Gastrocnemius medialis (tissue), 4 donors: ENCODE results near the gene PLEKHA3. TPM values are rescaled to one million over a fixed set of nuclear protein-coding genes. Genes with fewer than 3 reads are reported as not detected.

Source experiments
- ATAC-seq, 2 donors: fragments of 150-250 bp; one replicate each; pipeline ENCODE4 v1.9.1; 2016
- DNase-seq, 2 donors: peaks; one replicate each; pipeline ENCODE4 v3.0.0-alpha.2; 2019
- H3K27ac ChIP-seq, 4 donors: fragments of 200-600 bp; sonication (generic); 1 replicate in 1 of 4; 2 replicates in 3 of 4; pipeline ENCODE4 v1.5.1; 2016 to 2018; ENCODE audit warnings: mild to moderate bottlenecking in 2 of 4, moderate library complexity in 1 of 4
- H3K27me3 ChIP-seq, 3 donors: fragments of 200-600 bp; sonication (generic) in 2 of 3; 1 replicate in 1 of 3; 2 replicates in 2 of 3; pipeline versions ENCODE4 v1.5.1 to v1.6.0; 2016 to 2019; ENCODE audit warnings: mild to moderate bottlenecking in 1 of 3, moderate library complexity in 1 of 3
- H3K36me3 ChIP-seq, 2 donors: fragments of 200-600 bp; sonication (generic) in 1 of 2; one replicate each; pipeline ENCODE4 v1.5.1; 2017 to 2018
- H3K4me1 ChIP-seq, 2 donors: fragments of 200-600 bp; sonication (generic) in 1 of 2; one replicate each; pipeline ENCODE4 v1.5.1; 2016 to 2017; ENCODE audit warnings: mild to moderate bottlenecking in 2 of 2
- H3K4me3 ChIP-seq, 4 donors: fragments of 200-600 bp; sonication (generic) in 3 of 4; 1 replicate in 1 of 4; 2 replicates in 3 of 4; pipeline ENCODE4 v1.5.1; 2016 to 2019; ENCODE audit warnings: mild to moderate bottlenecking in 2 of 4
- H3K9me3 ChIP-seq, 3 donors: fragments of 200-600 bp; sonication (generic) in 2 of 3; 1 replicate in 1 of 3; 2 replicates in 2 of 3; pipeline ENCODE4 v1.5.1; 2016 to 2019
- POLR2A ChIP-seq, 2 donors: fragments of 450-650 bp; IDR thresholded peaks; one replicate each; pipeline ENCODE4 v1.6.1; 2017; ENCODE audit warnings: antibody characterized with exemption in 2 of 2, mild to moderate bottlenecking in 2 of 2, moderate library complexity in 2 of 2
- in situ Hi-C, 4 donors: fragments of 200-750 bp; cut with MboI; loops; one replicate each; pipeline versions ENCODE4 v1.15.0 to v1.8.0; 2017; ENCODE audit warnings: low sequenced_read_pairs in 4 of 4
- intact Hi-C: fragments of 100-400 bp; cut with DNase I; formaldehyde crosslinking; loops from one replicate; pipeline ENCODE4 v1.15.1; 2023; ENCODE audit warnings: low total_unique reads
- total RNA-seq, 4 donors: library from RNA; depleted of rRNA; stranded (reverse); fragments of >200 nt; gene quantifications; one replicate each; pipeline versions ENCODE4 v1.1.0 to v1.2.3, GENCODE V29; 2016
- TF ChIP-seq, protein P1 (sequence below), 5 experiments: fragments of 450-650 bp in 3 of 5; fragments of 200-600 bp in 2 of 5; sonication (generic) in 2 of 5; IDR thresholded peaks in 4 of 5; conservative IDR thresholded peaks in 1 of 5; 1 replicate in 4 of 5; 2 replicates in 1 of 5; pipeline ENCODE4 v1.5.1; 2016 to 2019; ENCODE audit warnings: antibody characterized with exemption in 5 of 5, mild to moderate bottlenecking in 3 of 5, moderate library complexity in 3 of 5

The PLEKHA3 gene
- total RNA-seq, 4 donors from 2014 or later, result 7.1 to 20.5 (median 11.6) TPM

DNA sequence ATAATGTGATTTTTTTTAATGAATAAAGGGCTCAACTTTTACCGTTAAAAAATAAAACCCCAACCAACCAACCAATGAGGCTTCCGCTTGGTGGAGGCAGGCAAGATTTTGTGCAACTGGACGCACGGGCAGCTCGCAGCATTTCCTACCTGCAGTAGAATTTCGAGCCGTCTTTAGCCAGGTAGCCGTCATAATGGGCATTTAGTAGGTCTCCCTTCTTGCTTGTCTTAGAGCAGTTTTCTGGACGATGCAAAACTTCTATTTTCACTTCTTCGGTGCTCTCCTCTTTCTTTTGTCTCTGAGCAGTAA lies 2.2 kb upstream of the PLEKHA3 start:
- intact Hi-C loops (no loop called here), in situ Hi-C loops (no loop called here)
- H3K27me3 ChIP-seq, result no peaks in the 10 kb centered on the region
- no peak for DNase-seq
- peak overlapping the region; percentile 61 to 80 (median 74) for H3K4me3 ChIP-seq
- no peak for TF ChIP-seq POLR2A (IDR thresholded peaks at IDR 0.05)
- TF ChIP-seq, protein P1, sequence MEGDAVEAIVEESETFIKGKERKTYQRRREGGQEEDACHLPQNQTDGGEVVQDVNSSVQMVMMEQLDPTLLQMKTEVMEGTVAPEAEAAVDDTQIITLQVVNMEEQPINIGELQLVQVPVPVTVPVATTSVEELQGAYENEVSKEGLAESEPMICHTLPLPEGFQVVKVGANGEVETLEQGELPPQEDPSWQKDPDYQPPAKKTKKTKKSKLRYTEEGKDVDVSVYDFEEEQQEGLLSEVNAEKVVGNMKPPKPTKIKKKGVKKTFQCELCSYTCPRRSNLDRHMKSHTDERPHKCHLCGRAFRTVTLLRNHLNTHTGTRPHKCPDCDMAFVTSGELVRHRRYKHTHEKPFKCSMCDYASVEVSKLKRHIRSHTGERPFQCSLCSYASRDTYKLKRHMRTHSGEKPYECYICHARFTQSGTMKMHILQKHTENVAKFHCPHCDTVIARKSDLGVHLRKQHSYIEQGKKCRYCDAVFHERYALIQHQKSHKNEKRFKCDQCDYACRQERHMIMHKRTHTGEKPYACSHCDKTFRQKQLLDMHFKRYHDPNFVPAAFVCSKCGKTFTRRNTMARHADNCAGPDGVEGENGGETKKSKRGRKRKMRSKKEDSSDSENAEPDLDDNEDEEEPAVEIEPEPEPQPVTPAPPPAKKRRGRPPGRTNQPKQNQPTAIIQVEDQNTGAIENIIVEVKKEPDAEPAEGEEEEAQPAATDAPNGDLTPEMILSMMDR (IDR thresholded peaks at IDR 0.05 in 4 of 5, conservative IDR thresholded peaks at IDR 0.05 in 1 of 5), result no peak
- no peak for ATAC-seq
- H3K9me3 ChIP-seq, result no peaks in the 10 kb centered on the region
- peak overlapping the region; percentile 84 to 95 (median 92) for H3K27ac ChIP-seq
- no peaks in the 10 kb centered on the region for H3K36me3 ChIP-seq
- H3K4me1 ChIP-seq, result peaks cover 30 to 35% of the 10 kb centered on the region in 2 donors

DNA sequence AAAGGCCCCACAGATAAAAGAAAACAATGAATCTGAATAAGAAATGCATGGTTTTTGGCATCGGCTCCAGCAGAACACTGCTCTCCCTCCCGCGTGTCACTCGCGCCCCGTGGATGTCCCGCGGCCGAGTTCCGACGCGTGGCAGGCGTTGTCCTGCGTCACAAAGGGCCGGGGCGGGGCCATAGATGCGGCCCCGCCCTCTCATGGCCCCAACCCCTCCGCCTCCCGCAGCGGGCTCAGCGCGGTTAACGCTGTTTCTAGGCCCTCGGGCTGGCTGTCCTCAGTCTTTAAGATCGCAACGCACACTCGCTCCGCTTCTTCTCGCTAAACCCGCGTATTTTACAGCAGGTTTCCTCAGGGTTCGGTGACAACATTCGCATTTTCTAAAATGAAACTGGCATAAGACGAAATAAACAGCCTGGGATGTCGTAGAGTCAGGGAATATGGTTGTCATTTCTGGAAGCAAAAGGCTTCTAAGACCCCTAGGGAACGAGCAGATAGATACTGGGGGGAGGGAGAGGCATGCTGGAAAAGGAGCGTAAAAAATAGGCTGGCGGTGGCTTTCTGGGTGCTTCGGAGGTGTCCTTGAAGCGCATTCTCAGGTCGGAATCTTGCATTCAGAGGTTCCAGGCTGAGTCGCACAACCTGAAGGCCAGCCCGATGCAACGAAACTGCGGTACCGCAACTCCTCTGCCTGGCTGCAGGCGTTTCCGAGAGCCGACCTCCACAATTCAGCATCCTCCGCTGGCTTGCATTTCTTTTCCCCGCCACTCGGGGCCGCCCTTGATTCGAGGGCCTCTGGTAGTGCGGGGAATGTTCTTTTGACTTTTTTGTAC lies 1.6 kb upstream of the PLEKHA3 start, which contains the start of gene FKBP7:
Gene FKBP7 (minus strand): TSS at position 162 of the 836 bp plus-strand sequence. CDS start 101 bp downstream, at position 61.
- ATAC-seq, result peak; percentile 60 to 69
- TF ChIP-seq, protein P1 (IDR thresholded peaks at IDR 0.05 in 4 of 5, conservative IDR thresholded peaks at IDR 0.05 in 1 of 5), result peak; percentile 59 to 79 (median 69)
- TF ChIP-seq POLR2A (IDR thresholded peaks at IDR 0.05), result peak; percentile 84 to 87
- peak within 1 kb of the TSS; percentile 61 to 80 (median 74) for H3K4me3 ChIP-seq
- in situ Hi-C loops, result no loop called here
- peaks cover 35 to 38% of the 10 kb centered on the region in 2 donors for H3K4me1 ChIP-seq
- no peaks in the 10 kb centered on the region for H3K27me3 ChIP-seq
- H3K27ac ChIP-seq, result peak within 1 kb of the TSS; percentile 84 to 95 (median 92)
- peak; percentile 78 to 80 for DNase-seq
- no peaks in the 10 kb centered on the region for H3K9me3 ChIP-seq
- no peaks in the 10 kb centered on the region for H3K36me3 ChIP-seq
- intact Hi-C loops, result loop anchor here (1.0 kb wide), 1 partner anchor 64 kb away; no protein-coding TSS in a partner anchor

DNA sequence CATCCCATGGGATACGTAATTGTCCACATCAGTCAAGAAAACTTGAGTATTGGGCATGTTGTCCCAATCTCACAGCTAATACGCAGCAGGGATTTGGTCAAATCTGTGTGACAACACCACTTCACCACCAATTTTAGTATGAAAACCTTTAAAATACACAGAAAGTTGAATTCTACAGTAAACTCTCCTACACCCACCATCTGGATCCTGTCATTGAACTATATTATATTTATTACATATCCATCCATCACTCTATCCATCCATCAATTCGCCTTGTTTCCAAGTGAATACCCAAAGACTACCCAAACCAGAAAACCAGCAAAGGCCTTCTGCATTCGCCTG lies 1.0 kb upstream of the PLEKHA3 start:
- intact Hi-C loops, result loop anchor here (1.0 kb wide), 1 partner anchor 65 kb away; no protein-coding TSS in a partner anchor
- Histone ChIP-seq H3K27ac (peak overlapping the region; percentile 84 to 95 (median 92)), H3K9me3 (no peaks in the 10 kb centered on the region), H3K4me3 (peak overlapping the region; percentile 61 to 80 (median 74)), H3K36me3 (no peaks in the 10 kb centered on the region), H3K27me3 (no peaks in the 10 kb centered on the region), H3K4me1 (peaks cover 40 to 44% of the 10 kb centered on the region in 2 donors)
- TF ChIP-seq, protein P1 (IDR thresholded peaks at IDR 0.05 in 4 of 5, conservative IDR thresholded peaks at IDR 0.05 in 1 of 5), result no peak
- no peak for TF ChIP-seq POLR2A (IDR thresholded peaks at IDR 0.05)
- no peak for ATAC-seq
- no peak for DNase-seq
- in situ Hi-C loops, result no loop called here

DNA sequence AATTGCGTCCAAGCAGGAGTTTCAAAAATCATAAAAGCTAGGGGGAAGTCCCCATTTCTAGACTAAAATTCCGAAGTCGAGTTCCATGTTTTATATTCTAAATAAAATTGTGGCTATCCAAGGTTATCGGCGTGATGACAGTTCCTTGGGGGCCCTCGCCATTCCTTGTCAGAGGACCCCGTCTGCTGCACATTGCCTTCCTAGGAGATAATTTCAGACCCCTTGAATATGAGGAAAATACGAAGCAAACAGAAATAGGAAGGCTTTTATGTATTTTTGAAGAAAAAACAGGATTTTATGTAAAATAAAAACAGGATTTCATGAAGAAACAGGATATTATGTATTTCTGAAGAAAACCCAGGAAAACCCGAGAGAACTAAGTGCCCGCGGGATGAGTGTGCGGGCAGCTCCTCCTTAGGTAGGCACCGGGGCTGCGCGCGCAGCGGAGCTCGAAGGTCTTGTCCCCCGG lies 465 bp upstream of the PLEKHA3 start:
- peak overlapping the region; percentile 68 to 83 (median 76) for H3K4me3 ChIP-seq
- no peaks in the 10 kb centered on the region for H3K27me3 ChIP-seq
- in situ Hi-C loops (no loop called here), intact Hi-C loops (loop anchor here (1.0 to 2.0 kb wide), 3 partner anchors 28 to 65 kb away; partner anchors contain the start of genes PJVK and PRKRA)
- H3K36me3 ChIP-seq, result no peaks in the 10 kb centered on the region
- TF ChIP-seq POLR2A (IDR thresholded peaks at IDR 0.05), result no peak
- TF ChIP-seq, protein P1 (IDR thresholded peaks at IDR 0.05 in 4 of 5, conservative IDR thresholded peaks at IDR 0.05 in 1 of 5), result no peak
- no peak for ATAC-seq
- peaks cover 46 to 50% of the 10 kb centered on the region in 2 donors for H3K4me1 ChIP-seq
- no peak for DNase-seq
- peak overlapping the region; percentile 84 to 95 (median 92) for H3K27ac ChIP-seq
- H3K9me3 ChIP-seq, result no peaks in the 10 kb centered on the region
